Activated CD8-positive, alpha-beta memory T cell treated with anti-CD3 and anti-CD28 coated beads, Interleukin-2, amount 50 U/mL, for 24 hours (primary cell): Measurements from ENCODE around the gene PDK2.

ENCODE experiments used
- DNase-seq: peaks from one replicate; pipeline ENCODE4 v3.0.0-alpha.2; 2020; ENCODE audit errors: extremely low read depth

Gene PDK2

DNA sequence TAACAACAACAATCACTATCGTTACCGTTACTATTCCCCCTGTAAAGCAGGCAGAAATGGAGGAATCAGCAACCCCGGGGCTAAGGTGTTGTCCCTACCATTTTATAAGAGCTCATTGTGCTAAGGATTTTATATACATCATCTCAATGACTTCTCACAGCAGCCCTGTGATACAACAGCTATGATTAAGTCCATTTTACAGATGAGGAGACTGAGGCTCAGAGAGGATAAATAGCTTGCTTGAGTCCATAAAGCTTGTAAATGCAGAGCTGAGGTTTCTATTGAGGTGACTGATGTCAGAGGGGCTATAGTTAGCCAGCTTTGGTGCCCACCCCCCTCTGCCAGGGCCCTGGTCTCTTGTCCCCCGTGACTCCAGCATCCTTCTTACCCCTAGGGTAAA is 16.7 kb upstream of the PDK2 start:
- no peak for DNase-seq

DNA sequence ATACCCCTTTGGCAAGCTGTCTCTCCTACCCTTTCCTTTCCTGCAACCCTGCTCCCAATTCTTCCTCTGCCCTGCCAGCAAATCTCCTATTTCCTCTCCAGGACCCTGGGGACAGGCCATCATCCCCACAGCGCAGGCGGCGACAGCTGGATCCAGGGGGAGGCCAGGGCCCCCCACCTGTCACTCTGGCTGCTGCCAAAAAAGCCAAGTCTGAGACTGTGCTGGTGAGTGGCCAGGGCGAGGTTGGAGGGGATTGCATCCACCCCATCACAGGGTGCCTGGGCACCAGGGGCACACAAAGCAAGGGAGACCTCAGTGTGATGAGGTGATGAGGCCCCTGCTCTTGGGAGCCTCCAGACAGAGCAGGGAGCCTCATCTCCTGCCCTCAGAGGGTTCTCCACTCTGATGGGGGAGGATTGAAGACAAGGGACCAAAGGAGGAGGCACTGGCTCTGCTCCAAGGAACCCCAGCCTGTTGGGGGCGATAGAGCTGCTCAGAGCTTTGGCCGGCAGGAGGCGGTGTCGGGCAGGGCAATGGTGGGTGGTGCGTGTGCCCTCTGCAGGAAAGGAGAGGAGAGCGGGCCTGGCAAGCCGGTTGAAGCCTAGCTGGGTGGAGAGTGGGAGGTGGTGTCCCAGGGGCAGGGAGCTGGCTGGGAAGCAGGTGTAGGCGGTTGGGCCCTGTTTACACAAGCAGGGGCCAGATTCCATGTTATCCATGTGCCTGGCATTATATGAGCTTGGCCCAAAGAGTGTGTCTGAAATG is 15.6 kb upstream of the PDK2 start:
- no peak for DNase-seq

GRCh38 chr17:50080096-50080480 is 15.1 kb upstream of the PDK2 start:
- no peak for DNase-seq

DNA sequence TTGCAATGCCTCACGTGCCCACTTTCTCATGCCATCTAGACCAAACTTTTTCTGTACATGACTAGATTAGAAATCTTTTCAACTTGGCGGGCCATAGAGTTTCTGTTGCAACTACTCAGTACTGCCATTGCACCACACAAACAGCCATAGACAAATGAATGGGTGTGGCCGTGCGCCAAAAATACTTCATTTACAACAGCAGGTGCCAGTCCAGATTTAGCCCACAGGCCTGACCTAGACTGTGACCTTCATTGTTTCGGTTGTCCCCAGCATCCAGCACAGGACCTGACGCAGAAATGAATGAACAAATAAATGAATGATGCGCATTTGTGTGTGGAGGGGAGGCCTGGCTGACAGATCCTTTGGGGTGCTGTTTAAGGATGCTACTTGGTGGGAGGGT is 14.3 kb upstream of the PDK2 start:
- DNase-seq = no peak

DNA sequence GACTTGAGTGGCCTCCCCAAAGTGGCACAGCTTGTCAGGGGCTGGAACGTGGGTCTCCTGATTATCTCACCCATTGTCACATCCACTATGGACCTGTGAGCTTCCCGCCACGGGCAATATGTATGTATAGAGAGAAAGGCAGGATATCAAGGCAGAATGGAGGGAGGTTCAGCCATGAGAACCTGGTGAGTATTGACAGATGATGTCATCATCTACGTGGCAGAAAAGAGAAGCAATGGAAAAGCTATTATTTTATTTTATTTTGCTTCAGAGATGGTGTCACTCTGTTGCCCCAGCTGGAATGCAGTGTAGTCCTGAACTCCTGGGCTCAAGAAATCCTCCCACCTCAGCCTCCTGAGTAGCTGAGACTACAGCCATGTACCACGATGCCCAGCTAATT is 13.4 kb upstream of the PDK2 start:
- no peak for DNase-seq

DNA sequence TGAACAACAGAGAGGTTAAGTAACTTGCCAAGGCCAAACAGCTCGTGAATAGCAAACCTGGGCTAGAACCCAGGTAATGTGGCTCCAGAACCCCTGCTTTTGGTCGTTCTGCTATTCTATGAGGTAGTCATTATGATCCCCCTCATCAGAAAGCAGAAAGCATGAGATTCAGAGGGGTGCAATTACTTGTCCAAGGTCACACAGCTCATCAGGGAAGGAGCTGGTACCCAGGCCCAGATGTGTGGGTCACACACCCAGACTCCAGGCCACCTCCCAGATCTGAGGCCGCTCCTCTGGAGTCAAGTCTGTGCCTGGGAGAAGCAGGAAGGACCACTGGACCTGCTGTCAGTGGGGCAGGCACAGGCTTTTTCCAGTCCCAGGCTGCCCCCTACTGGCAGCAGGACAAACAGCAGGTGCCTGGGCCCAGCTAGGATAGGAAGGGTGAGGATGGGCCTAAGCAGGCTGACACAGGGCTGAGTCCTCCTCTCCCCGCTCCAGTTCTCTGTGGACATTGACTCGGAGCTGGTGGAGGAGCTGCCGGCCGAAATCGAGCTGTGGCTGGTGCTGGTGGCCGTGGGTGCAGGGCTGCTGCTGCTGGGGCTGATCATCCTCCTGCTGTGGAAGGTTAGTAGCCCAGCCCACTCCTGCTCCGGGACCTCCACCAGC is 7.8 kb upstream of the PDK2 start:
- peak; percentile 32 for DNase-seq

DNA sequence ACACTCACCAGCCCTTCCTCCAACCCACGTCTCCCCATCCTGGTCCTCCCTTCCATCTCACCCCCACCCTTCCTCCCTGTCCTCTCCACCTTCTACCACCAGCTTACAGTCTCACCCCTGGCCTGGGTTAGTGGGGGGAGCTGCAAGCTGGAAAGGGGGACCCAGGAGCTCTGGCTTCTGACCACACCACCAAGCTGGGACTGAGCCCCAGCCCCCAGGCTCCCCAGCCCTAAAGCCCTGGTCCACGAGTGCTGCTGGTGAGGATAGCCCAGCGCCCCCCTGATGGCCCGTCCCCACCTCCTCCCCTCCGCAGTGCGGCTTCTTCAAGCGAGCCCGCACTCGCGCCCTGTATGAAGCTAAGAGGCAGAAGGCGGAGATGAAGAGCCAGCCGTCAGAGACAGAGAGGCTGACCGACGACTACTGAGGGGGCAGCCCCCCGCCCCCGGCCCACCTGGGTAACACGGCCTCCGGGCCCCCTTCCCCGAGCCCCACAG is 7.2 kb upstream of the PDK2 start:
- no peak for DNase-seq

DNA sequence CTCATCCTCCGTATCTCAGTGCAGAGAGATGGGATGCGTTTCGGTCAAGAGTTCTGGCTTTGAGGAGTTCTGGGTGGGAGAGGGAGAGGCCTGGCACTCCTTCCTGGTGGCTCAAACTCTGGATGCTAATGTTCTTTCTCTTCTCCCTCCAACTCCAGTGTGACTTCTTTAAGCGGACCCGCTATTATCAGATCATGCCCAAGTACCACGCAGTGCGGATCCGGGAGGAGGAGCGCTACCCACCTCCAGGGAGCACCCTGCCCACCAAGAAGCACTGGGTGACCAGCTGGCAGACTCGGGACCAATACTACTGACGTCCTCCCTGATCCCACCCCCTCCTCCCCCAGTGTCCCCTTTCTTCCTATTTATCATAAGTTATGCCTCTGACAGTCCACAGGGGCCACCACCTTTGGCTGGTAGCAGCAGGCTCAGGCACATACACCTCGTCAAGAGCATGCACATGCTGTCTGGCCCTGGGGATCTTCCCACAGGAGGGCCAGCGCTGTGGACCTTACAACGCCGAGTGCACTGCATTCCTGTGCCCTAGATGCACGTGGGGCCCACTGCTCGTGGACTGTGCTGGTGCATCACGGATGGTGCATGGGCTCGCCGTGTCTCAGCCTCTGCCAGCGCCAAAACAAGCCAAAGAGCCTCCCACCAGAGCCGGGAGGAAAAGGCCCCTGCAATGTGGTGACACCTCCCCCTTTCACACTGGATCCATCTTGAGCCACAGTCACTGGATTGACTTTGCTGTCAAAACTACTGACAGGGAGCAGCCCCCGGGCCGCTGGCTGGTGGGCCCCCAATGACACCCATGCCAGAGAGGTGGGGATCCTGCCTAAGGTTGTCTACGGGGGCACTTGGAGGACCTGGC is 6.0 kb upstream of the PDK2 start:
- DNase-seq = no peak

- DNase-seq = no peak
Observed at GRCh38 chr17:50090071-50090470, 5.1 kb upstream of the PDK2 start.

DNA sequence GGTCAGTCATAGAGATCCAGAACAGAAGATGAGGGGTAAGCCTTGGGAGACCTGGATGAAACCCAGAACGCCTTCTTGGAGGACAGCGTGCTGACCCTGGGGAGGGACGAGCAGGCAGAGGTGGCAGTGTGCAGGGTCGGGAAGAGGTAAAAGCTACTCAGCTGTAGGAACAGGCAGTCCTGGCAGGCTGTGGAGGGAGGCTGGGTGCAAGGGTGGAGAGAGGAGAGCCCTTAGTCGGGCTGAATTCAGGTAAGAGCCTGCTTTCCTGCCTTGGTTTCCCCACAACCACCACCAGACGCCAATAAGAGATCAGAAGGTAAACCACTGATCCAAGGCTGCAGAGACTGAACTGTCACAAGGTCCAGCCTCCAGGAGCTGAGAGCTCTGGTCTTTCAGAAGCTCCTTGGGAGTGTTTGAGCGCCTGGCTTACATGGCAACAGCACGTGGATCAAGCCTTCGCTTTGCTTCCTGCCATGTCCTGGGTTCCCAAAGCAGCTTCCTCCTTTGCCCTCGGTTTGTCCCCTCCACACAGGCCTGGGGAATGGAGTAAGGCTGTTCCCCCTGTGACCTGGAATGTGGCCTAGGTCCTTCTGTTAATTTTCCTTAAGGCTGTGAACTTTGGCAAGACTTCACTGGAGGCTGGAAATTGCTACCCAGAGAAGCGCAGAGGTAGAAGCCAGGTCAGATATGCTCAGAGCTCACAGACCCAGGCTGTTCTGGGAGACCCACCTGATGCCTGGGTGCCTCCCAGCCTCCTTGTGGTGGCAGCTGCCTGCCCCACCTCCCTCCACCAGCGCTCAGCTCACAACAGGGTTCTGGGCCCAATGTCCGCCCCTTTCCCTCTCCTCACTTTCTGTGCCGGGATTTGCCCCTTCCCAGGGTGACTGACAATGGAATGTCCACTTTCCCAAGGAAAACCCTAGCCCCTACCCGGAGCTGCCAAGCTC is 3.9 kb upstream of the PDK2 start:
- DNase-seq = no peak

- DNase-seq = no peak
Observed at GRCh38 chr17:50091918-50092285, 3.2 kb upstream of the PDK2 start.

- DNase-seq = no peak
Observed at GRCh38 chr17:50093246-50093645, 1.9 kb upstream of the PDK2 start.

DNA sequence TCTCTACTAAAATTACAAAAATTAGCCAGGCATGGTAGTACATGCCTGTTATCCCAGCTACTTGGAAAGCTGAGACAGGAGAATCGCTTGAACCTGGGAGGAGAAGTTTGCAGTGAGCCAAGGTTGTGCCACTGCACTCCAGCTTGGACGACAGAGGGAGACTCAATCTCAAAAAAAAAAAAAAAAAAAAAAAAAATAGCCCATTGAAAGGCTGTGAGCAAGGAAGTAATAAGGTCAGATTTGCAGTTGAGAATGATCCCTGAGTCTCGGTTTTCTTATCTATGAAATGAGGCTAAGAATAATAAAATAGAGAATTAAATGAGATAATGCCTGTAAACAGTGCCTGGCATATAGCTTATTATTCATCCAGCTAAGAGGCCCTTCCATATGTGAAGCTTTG is 1.3 kb upstream of the PDK2 start:
- no peak for DNase-seq

DNA sequence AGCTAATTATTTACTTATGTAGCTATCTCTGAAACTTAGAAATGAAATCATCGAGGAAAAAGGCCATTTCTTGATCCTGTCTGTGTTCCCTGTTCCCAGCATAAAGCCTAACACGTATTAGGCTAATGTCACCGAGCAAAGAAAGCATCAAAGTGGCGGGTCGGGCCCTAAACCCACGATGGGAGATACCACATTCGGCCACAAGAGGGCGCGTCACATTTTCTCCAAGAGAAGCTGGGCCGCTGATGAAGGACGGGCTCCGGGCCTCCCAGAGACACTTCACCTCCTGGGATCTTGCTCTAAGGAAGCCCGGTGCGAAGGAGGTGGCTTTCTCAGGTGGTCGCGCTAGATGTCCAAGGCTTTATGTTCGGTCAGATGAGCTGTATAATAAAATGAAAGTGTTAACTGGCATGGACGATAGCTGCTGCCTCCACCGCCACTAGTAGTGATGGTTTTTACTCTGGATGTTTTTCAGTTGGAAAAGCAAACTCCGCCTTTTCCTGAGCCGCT is 853 bp upstream of the PDK2 start:
- peak; percentile 88 for DNase-seq

GRCh38 chr17:50095626-50096037 is 481 bp downstream of the PDK2 start:
- DNase-seq = no peak

DNA sequence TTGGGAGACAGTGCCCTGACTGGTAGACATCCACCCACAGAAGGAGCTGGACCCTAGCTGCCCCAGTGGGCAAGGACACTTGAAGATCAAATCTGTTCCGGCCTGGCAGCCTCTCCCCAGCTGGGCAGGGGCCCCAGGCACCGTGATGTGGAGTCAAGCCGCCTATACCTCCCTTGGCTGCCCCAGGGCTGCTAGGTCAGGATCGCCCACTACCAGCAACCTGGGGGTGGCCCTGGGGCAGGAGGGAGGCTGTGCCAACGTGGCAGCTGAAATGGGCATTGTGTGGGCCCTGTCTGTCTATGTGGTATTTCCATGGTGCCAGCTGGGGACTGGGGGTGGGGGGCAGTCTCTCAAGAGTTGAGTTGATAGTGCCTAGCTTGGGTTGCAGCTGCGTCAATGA is 941 bp downstream of the PDK2 start:
- no peak for DNase-seq

- DNase-seq = no peak
Observed at GRCh38 chr17:50096758-50097157, 1.6 kb downstream of the PDK2 start.

DNA sequence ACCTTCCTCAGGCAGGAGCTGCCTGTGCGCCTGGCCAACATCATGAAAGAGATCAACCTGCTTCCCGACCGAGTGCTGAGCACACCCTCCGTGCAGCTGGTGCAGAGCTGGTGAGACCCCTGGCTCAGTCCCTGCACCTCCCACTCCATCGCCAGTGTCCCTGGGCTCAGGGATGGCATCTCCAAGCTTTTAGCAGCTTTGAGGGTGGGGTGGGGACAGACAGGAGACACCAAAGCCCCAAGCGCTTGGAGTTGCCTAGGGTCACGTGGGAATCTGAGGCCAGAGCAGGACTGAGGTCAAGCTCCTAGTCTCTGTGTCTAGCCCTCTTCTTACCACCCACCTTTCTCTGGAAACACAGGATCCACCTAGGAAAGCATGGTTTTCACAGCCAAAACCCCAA is 2.3 kb downstream of the PDK2 start:
- no peak for DNase-seq

GRCh38 chr17:50097926-50098325 is 2.8 kb downstream of the PDK2 start:
- DNase-seq = no peak

- no peak for DNase-seq
Observed at GRCh38 chr17:50098583-50098982, 3.4 kb downstream of the PDK2 start.

DNA sequence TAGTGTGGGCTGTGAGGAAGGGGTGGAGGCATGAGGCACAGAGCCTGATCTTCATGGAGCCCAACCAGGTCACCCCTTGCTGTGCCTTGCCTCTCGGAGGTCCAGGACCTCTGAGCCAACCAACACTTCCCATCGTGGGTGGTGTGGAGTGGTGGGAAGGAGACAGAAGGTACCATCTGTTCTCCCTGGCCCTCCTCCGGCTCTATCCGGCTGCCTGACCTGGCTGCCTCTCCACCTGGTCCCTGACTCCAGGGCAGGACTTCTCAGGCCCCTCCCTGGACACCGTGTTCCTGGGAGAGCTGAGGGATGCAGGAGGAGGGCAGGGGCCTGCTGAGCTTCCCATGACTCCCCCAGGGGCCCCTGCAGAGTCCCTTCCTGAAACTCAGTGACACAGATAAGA is 3.9 kb downstream of the PDK2 start:
- no peak for DNase-seq
